Upper lobe of left lung (tissue), 4 donors: ENCODE results near the gene LHFPL3.

Experiments
- CTCF ChIP-seq, 6 experiments: fragments of 450-650 bp in 4 of 6; fragments of 200-600 bp in 2 of 6; sonication (generic) in 2 of 6; IDR thresholded peaks; one replicate each; pipeline ENCODE4 v1.5.1; 2016 to 2019; ENCODE audit warnings: antibody characterized with exemption in 6 of 6
- EP300 ChIP-seq, 4 donors: sonication (generic); formaldehyde crosslinking; IDR thresholded peaks; one replicate each; pipeline ENCODE4 v1.5.1; 2017; ENCODE audit warnings: antibody characterized with exemption in 4 of 4, control low read depth in 2 of 4
- POLR2A ChIP-seq, 4 donors: fragments of 450-650 bp; IDR thresholded peaks; one replicate each; pipeline ENCODE4 v1.5.1; 2016 to 2017; ENCODE audit warnings: antibody characterized with exemption in 4 of 4, mild to moderate bottlenecking in 2 of 4

- no peak for TF ChIP-seq CTCF (IDR thresholded peaks at IDR 0.05)
- no peak for TF ChIP-seq EP300 (IDR thresholded peaks at IDR 0.05)
- no peak for TF ChIP-seq POLR2A (IDR thresholded peaks at IDR 0.05)
Measured at GRCh38 chr7:104951546-104951945, 623.1 kb downstream of the LHFPL3 start.
